NCI-H2196 treated with DMSO at 0.1 percent for 48 hours (cell line): ENCODE measurements around the gene INO80C.
"Not testable (repeated sequence)": the region's sequence is repeated elsewhere in the genome, so short reads cannot be mapped to it uniquely, and the experiment has no call there.

ENCODE experiments used
- DNase-seq: peaks from one replicate; lab custom pipeline; 2025; ENCODE audit not compliant: unreplicated experiment; lab: John Stamatoyannopoulos, UW

Gene INO80C

DNA sequence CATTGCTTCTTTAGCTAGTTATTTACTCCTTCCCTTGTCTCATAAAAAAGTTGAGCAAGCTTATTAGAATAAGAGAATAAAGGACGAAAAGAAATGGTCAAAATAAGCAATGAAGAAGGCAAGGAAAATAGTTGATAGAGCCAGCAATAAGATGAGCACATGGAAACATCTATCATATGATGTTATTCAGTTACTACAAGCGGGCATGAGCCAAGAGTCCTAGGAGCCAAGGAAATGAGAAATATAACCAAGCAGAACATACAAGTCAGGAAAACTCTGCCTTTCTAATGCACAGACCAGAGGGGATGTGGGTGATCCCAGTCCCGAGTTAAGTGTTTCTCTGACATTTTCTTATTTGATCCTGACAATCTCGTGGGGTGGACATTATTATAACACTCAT lies 33.9 kb downstream of the INO80C start:
- DNase-seq: no peak

DNA sequence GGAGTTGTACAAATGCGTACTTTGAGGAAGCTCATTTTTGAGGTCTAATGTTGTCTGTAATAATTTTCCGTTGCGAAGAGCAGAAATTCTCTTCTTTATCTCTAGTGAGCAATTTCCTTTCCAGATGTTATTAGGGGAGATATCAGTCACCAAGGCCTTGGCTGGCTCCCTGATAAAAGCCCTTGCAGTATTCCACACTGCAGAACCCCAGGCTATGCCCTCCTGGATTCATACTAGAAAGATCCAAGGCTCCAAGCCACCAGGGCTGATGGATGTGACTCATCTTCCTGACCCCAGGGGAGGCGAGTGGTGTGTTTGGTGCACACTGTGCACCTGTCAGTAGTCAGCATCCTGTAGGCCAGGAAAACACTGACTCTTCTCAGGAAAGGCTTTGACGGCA lies 34.7 kb downstream of the INO80C start:
- no peak for DNase-seq

DNA sequence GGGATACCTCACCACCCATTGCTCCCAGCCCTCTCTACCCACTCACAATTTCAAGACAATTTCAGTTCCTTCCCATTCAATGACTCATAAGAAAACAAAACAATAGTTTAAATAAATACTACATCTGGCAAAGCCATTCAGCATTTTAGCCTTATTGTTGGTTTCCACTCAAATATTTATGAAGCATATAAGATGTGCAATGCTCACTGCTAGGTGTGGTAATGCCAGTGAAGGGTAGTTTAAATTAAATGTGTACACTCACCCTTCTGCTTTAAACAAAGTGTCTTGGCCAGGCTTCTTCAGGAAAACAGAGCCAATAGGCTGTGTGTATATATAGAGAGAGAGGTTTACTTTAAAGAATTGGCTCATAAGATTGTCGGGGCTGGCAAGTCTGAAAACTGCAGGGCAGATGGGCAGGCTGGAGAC lies 37.0 kb downstream of the INO80C start:
- DNase-seq: no peak

DNA sequence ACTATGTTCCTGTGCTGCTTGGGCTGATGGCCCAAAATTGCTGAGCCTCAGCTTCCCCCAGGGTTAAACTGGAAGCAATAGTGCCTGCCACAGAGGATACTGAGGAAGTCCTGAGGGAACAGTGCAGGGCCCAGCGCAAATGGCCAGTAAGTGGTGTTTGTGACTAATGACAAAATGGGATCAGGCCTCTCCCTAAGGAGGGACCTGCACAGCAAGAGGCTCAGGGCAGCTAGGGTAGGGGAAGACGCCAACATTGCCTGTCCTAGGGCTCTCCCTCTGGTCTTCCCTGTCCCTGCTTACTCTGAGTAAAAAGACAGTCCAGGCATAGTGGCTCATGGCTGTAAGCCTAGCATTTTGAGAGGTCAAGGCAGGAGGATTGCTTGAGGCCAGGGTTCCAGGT lies 37.8 kb downstream of the INO80C start:
- DNase-seq: no peak

DNA sequence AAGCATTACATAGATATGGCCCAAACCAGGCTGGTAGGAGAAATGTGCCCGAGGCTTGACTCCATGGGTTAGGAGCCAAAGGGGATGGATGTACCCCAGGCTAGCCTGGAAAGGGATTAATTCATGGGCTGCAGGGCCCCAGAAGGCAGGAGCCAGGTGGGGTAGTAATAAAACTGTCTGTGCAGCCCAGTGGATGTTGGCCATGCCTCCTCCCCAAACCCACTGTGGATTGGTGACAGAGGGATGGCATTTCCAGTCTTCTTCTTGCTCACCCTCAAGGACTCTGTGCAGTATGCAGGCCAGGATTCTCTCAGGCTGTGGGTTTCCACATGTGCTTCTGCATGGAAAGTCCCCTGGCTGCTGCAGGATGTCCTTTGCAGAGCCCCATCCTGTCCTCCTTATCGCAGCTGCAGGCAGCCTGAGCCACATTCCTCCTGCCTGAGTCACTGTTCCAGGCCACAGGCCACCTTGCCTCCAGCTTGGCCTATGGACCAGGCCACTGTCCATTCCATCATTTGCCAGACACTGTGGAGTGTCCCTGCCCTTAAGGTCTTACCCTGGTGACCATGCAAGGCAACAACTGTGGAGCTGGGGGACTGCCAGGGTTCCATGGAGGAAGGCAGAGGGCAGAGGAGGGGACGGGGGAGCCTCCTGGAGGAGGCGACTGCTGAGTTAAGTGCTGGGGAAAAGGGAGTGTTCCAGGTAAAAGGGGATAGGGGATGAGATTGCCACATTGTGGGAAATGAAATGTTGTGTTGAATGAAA lies 38.9 kb downstream of the INO80C start:
- no peak for DNase-seq

DNA sequence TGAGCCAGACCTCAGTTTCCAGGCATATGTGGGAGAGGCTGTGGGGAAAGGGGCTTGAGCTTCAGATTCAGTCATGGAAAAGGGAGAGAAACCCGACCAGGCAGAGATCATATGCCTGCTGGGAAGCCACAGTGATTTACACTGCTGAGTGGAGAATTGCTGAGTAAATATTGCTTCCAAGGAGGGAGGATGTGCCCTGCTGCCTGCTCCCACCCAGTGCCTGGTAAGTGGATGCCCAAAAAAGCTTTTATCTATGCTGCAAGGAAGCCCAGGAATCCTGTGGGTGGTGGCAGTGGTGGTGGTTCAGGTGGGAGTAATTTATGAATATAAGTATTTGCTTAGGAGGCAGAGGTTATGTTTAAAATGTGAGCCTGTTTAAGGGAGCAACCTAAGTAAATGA lies 39.5 kb downstream of the INO80C start:
- no peak for DNase-seq

DNA sequence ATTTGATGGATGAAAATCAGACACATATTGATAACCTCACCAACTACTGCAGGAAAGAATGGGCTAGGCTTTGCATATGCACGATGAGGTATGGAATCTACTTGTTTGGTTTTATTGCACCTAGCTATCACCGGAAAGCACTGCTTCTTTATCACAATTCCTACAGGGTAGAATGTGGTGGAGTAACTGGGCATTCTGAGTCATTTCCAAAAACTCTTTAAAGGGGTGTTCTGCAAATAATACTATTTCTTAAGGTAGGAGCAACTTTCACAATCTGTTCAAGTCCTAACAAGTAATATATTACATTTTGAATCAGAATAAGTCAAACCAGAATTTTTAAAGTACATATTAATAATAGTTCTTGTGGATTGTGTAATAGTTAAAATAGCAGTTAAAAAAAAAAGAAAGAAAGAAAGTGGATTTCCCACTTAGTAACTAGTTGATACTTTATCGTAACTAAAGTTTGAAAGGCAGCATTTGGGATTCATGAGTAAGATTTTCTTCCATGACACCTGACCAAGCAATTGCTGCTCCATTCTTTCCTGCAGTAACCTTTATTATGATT lies 40.5 kb downstream of the INO80C start:
- no peak for DNase-seq

DNA sequence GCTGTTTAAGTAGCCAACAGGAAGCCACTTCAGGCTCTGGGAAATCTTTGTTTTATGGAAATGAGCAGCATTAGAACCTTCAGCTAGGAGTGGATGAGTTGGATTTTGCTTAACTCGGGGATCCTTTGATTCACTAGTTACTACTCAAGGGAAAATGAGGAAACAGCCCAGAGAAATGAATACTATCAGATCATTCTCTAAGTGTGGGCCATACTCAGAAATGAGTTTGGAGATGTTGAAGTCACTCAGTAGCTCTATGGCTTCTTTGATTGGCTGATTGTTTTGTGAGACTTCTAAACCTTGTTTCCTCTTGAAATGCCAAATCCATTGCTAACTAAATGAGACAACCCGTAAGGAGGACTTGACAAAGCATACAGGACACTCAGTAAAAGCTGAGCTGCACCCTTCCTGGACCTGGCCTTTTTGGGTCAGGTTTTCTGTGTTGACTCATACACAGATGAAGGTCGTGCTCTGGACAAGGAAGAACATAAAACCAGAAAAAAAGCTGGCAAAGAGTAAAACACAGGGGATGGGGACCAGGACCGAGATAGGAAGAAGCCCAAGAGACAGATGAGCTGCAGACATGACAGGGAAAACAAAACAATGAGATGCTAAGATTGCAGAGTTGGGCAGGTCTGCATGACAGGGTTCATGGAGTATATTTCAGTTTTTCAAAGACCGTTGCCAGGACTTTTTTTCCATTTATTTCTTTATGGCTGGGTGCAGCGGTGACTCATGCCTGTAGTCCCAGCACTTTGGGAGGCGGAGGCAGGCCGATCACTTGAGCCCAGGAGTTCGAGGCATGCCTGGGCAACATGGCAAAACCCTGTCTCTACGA lies 41.6 kb downstream of the INO80C start:
- DNase-seq: no peak

DNA sequence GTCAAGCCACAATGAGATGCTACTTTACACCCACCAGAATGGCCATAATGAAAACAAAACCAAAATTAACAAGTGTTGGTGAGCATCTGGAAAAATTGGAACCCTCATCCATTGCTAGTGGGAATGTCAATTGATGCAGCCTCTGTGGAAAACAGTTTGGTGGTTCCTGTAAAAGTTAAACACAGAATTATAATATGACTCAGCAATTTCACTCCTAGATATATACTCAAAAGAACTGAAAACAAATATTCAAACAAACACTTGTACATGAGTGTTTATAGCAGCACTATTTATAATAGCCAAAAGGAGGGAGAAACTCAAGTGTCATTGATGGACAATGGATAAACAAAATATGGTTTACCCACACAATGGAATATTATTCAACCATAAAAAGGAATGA lies 43.0 kb downstream of the INO80C start:
- no peak for DNase-seq

DNA sequence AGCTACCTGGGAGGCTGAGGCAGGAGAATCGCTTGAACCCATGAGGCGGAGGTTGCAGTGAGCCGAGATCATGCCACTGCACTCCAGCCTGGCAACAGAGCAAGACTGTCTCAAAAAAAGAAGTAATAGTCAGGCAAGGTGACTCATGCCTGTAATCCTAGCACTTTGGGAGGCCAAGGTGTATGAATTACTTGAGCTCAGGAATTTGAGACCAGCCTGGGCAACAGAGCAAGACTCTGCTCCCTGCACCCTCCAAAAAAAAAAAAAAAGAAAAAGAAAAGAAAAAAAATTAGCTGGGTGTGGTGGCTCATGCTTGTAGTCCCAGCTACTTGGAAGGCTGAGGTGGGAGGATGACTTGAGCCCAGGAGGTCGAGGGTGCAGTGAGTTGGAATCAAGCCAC lies 44.7 kb downstream of the INO80C start:
- not testable (repeated sequence) for DNase-seq

DNA sequence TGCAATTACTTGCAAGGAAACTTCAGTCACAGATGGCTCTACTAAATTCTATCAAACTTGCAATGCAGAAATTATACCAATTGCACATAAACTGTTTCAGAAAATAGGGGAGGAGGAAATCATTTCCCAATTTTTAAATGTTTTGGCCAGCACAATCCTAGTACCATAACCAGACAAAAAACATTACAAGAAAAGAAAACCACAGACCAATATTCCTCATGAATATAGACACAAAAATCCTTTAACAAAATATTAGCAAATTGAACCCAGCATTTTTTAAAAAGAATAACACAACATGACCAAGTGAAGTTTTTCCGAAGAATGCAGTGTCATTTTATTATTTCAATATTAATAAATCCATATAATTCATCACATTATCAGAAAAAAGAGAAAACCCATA lies 45.8 kb downstream of the INO80C start:
- DNase-seq: no peak

DNA sequence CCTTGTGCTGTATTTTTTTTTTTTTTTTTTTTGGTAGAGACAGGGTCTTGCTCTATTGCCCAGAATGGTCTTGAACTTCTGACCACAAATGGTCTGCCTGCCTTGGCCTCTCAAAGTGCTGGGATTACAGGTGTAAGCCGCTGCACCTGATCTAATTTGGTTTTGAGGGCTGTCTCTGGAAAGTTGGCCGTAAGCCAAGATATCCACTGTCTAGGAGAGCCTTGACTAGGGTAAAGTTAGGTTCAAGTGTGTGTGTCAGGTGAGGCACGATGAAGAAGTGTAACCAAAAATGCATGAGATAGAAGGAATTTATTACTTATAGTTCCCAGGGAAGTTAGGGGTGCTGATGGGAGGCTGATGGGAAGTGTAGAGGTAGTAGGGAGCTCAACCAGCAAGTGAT lies 46.7 kb downstream of the INO80C start:
- no peak for DNase-seq

DNA sequence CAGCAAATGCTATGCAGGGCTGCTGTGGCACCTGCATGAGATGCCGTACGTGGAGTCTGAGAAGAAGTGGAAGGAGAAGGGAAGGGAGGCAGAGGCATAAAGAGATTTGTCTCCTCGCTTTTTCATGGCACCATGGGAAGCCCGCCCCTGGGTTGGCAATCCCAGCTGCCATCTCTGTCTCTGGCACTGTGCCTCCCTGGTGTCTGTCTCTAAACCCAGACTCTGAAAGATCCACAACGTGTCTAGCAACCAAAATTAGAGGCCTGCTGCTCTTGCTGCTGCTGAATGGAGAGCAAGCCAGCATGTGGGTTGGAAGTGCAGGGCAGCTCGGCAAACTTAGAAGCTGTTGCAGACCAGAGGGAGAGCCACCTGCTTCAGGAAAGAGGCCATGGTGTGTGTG lies 53.1 kb downstream of the INO80C start:
- no peak for DNase-seq

DNA sequence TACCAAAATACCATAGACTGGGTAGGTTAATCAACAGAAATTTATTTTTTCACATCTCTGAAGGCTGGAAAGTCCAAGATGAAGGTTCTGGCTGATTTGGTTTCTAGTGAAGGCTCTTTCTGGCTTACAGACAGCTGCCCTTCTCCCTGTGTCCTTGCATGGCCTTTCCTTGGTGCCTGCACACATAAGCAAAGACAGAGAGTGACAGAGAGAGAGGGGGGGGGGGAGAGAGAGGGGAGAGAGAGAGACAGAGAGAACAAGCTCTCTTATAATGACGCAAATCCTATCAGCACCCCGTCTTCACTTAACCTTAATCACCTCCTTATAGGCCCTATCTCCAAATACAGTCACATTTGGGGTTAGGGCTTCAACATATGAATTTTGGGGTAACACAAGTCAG lies 53.9 kb downstream of the INO80C start:
- no peak for DNase-seq

DNA sequence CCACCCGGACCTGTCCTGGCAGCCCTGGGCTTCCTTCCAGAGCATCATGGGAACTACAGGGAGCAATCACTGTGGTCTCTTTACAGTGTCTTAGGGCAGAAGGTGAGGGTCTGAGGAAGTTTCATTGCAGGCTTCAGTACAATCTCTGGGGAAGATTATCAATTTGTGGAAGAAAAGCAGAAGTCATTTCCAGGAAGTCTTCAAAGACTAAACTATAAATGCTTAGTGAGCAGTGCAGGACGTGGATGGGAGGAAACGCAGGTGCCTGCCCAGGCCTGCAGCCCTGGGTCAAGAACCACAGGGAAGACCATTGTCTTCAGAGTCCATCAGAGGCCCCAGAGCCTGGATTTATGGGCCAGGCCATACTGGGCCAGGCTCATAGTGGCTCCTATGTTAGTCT lies 54.3 kb downstream of the INO80C start:
- DNase-seq: no peak

DNA sequence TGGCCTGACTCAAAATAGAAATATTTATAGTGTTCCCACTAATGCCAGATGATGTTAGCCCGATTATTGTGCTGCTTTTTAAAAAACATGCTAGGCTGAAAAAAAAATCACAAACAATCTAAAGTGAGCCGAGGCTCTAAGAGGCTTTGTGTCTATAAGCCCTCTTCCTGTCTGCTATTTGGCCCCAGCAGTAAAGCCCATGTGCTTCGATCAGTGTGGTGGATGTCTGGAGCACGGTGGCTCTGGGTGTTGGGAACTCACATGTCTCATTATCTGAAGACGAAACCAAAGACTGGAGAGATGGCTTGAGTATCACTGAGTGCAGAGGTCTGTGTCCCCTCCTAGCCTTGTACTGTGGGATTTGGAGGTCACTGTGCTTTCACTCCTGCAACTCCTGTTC lies 55.1 kb downstream of the INO80C start:
- DNase-seq: no peak

DNA sequence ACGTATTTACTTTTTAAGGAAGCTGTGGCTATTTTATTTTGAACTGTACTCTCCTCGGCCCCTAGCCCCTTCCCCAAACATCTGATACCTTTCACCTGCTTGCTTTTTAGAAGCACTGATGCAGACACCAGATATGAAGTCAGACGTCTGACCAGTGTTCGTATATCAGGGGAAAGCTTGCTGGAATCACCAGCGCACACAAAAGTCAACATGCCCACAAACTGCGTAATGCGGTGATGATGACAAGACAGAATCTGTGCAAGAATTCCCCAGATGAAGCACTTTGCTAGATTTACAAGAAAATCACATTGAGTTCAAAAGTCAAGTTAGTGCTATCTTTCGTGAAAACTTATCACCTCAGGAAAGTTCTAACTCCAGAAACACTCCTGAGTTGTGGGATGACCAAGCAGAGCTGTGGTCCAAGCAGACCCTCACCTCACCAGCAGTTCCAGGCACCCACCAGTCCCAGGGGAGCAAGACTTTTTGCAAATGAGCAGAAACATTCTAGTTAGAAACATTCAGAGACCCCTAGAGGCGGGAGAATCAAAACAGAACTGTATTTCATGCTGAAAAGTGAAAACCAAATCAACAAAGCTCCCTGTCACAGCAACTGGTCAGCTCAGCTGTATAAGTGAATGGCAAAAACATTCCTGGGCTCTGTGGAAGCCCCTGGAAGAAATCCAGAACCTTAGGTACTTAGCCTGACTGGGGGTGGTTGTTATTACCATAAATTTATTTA lies 55.7 kb downstream of the INO80C start:
- no peak for DNase-seq

DNA sequence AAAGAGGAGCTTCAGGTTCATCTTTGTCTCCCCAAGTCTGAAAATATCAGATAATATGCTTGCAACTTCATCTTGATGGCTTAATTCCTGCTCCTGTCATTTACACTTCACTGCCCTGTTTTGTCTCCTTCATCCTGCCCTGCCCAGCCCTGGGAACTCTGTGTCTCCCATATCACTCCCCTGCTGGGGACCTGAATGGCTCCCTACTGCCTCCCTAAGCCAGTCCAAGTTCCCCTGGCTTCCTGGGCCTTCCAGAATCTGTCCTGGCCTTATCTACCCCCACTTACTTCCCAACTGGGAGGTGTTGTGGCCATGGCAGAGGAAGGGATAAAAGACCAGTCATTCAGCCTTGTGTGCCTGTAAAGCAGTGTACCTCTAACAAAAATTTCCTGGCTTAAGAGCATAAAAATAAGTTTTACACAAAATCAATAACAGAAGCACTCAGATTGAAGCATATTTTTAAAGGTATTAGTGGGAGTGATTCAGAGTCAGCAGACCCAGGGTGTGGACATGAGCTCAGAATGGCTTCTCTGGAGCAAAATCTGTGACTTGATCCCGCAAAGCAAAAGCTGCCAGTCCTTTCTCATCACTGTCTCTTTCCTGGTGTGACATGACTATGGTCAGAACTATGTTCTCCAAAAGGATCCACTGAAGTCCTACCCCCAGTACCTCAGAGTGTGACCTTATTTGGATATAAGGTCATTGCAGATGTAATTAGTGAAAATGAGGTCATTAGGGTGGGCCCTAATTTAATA lies 59.1 kb downstream of the INO80C start:
- DNase-seq: no peak

DNA sequence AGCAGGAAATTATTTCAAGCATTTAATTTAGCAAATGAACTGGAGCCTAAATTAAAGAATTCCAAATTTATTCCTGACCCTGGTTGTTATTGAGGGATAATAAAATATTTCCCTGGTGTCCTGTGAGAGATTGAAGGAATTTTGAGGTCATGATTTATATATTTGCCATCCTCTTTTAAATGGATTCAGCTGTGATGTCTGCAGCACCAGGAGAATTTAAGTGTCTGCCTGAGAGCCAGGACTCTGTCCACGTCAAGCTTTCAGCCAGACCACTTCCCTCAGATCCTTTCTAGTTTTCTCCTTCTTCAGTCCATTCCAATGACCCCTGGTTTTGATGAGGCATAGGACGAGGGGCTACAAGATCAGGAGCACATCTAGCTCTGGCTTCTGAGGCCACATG lies 59.9 kb downstream of the INO80C start:
- no peak for DNase-seq

DNA sequence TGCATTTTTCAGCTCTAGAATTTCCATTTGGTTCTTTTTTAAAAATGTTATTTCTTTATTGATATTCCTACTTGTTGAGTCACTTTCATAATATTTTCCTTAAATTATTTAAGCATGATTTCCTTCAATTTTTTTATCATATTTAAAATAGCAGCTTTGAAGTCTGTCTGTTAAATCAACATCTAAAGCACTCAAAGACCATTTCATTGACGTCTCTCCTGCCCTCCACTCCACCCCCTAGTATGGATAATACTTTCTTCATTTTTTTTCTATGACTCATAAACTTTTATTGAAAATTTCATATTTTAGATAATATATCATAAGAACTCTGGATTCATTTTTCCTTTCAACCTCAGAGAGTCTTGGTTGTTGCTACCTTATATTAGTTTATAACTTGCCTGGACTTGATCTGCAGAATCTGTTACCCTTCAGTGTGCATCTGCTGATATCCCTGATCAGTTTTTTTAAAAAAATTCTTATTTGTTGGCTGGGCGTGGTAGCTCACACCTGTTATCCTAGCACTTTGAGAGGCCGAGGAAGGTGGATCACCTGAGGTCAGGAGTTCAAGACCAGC lies 61.6 kb downstream of the INO80C start:
- no peak for DNase-seq
